ENCODE data around the gene SMG1.
"Not testable (repeated sequence)": the region's sequence is repeated elsewhere in the genome, so short reads cannot be mapped to it uniquely, and the experiment has no call there.

SMG1 gene

GRCh38 chr16:18776334-18776733 is 149.9 kb downstream of the SMG1 start:
- in situ Hi-C loops (cut with HindIII; ENCODE audit: low sequenced_read_pairs), result not testable (repeated sequence)

- in situ Hi-C loops (cut with HindIII; ENCODE audit: low sequenced_read_pairs), result not testable (repeated sequence)
Measured at GRCh38 chr16:18774651-18775050, 151.6 kb downstream of the SMG1 start.

- in situ Hi-C loops (cut with HindIII; ENCODE audit: low sequenced_read_pairs), result not testable (repeated sequence)
Measured at GRCh38 chr16:18772171-18772570, 154.0 kb downstream of the SMG1 start.

GRCh38 chr16:18770336-18770962 is 155.8 kb downstream of the SMG1 start:
- in situ Hi-C loops (cut with HindIII; ENCODE audit: low sequenced_read_pairs), result not testable (repeated sequence)

- in situ Hi-C loops (cut with HindIII; ENCODE audit: low sequenced_read_pairs), result not testable (repeated sequence)
Measured at GRCh38 chr16:18767217-18767616, 159.0 kb downstream of the SMG1 start.

- in situ Hi-C loops (cut with HindIII; ENCODE audit: low sequenced_read_pairs), result not testable (repeated sequence)
Measured at GRCh38 chr16:18762713-18763112, 163.5 kb downstream of the SMG1 start.

GRCh38 chr16:18759598-18760520 is 166.3 kb downstream of the SMG1 start:
- in situ Hi-C loops (cut with HindIII; ENCODE audit: low sequenced_read_pairs), result not testable (repeated sequence)

GRCh38 chr16:18757960-18758660 is 168.1 kb downstream of the SMG1 start:
- in situ Hi-C loops (cut with HindIII; ENCODE audit: low sequenced_read_pairs), result not testable (repeated sequence)

- in situ Hi-C loops (cut with HindIII; ENCODE audit: low sequenced_read_pairs), result not testable (repeated sequence)
Measured at GRCh38 chr16:18756639-18757038, 169.6 kb downstream of the SMG1 start.
